ENCODE results near the gene MLEC.

DNA sequence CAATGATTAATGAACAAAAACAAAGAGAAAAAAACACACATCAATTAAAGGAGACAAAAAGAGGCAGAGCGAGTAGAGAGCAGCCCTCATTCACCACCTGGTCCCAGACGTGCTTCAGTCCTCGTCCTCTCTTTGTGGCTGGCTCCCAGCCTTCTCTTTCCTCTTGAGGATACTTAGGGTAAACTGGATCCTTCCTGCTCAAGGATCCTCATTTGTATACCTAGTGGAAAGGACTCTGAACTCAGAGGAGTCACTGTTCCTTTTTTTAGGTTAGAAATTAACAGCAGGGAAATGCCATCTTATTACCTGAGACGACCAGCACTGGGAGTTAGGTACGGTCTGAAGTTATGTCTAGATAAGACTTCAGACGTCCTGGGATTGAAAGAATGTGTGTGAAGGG, 9.7 kb downstream of the MLEC start:
- no peak for TF ChIP-seq EZH2 (IDR thresholded peaks at IDR 0.05; ENCODE audit: insufficient read depth, poor library complexity, severe bottlenecking)
- TF ChIP-seq EZH2phosphoT487 (IDR thresholded peaks at IDR 0.05; ENCODE audit: insufficient read depth, low read depth) = no peak
